B cell (primary cell): Measurements from ENCODE around the gene DSN1. TPM values are rescaled to one million over a fixed set of nuclear protein-coding genes. Genes with fewer than 3 reads are reported as not detected.

Experiments
- ATAC-seq: fragments of 200-7000 bp; cut with Tn5 transposase; one replicate; pipeline ENCODE4 v1.10.0; 2021; ENCODE audit warnings: low read depth, mild to moderate bottlenecking, moderate number of reproducible peaks, moderate library complexity
- CTCF ChIA-PET: fragments of 350-600 bp; sonication (Branson Sonifier 250); formaldehyde crosslinking; loops from one replicate; lab custom pipeline; 2021; ENCODE audit warnings: antibody characterized with exemption, inconsistent platforms; lab: Charles Lee
- POLR2A ChIA-PET: fragments of 350-600 bp; sonication (Branson Sonifier 250); formaldehyde crosslinking; loops from one replicate; lab custom pipeline; 2021; ENCODE audit warnings: antibody characterized with exemption; lab: Charles Lee
- DNase-seq: peaks from one replicate; pipeline ENCODE4 v3.0.0; 2013
- H2AFZ ChIP-seq: 2 replicates; pipeline ENCODE4 v1.6.1; 2012; ENCODE audit warnings: mild to moderate bottlenecking, low read depth, low read length; ENCODE audit not compliant: insufficient read depth, poor library complexity, severe bottlenecking
- H3K27ac ChIP-seq, 2 donors: 1 replicate in 1 of 2; 2 replicates in 1 of 2; pipeline ENCODE4 v1.5.1; 2012 to 2013; ENCODE audit warnings: low read length in 2 of 2, mild to moderate bottlenecking in 2 of 2, moderate library complexity in 1 of 2
- H3K27me3 ChIP-seq, 4 experiments: fragments of 200-600 bp in 1 of 4; sonication (generic) in 1 of 4; replicated peaks in 1 of 4; 1 replicate in 2 of 4; 2 replicates in 2 of 4; pipeline versions ENCODE4 v1.6.1 to v1.7.0; 2013 to 2016; ENCODE audit warnings: low read length in 3 of 4, mild to moderate bottlenecking in 2 of 4, mixed read lengths in 1 of 4, moderate library complexity in 1 of 4; ENCODE audit not compliant: insufficient read depth in 4 of 4, control insufficient read depth in 3 of 4; ENCODE audit errors: control extremely low read depth in 1 of 4
- H3K36me3 ChIP-seq, 2 experiments: replicated peaks in 1 of 2; 1 replicate in 1 of 2; 2 replicates in 1 of 2; pipeline versions ENCODE4 v1.6.1 to v1.7.1; 2013; ENCODE audit warnings: low read length in 1 of 2; ENCODE audit not compliant: insufficient read depth in 2 of 2, control insufficient read depth in 1 of 2; ENCODE audit errors: control extremely low read depth in 1 of 2, extremely low read depth in 1 of 2
- H3K4me1 ChIP-seq, 2 donors: fragments of 200-600 bp in 1 of 2; sonication (generic) in 1 of 2; 1 replicate in 1 of 2; 2 replicates in 1 of 2; pipeline versions ENCODE4 v1.5.1 to v1.6.1; 2013 to 2017; ENCODE audit warnings: low read length in 2 of 2; ENCODE audit not compliant: control insufficient read depth in 2 of 2, insufficient read depth in 2 of 2
- H3K4me2 ChIP-seq: replicated peaks from 2 replicates; pipeline ENCODE3; 2012; ENCODE audit warnings: mild to moderate bottlenecking, low read depth, low read length; ENCODE audit not compliant: poor library complexity, severe bottlenecking
- H3K4me3 ChIP-seq, 5 experiments: fragments of 200-600 bp in 1 of 5; sonication (generic) in 1 of 5; 1 replicate in 3 of 5; 2 replicates in 2 of 5; pipeline versions ENCODE4 v1.5.1 to v1.7.0; 2011 to 2016; ENCODE audit warnings: low read length in 4 of 5, mild to moderate bottlenecking in 4 of 5, low read depth in 2 of 5, control low read depth in 1 of 5, moderate library complexity in 1 of 5; ENCODE audit not compliant: insufficient read depth in 1 of 5; ENCODE audit errors: control extremely low read depth in 1 of 5, extremely low read depth in 1 of 5
- H3K79me2 ChIP-seq: fragments of 200-600 bp; sonication (generic); one replicate; pipeline ENCODE4 v1.6.0; 2016; ENCODE audit warnings: low read length; ENCODE audit not compliant: control insufficient read depth, insufficient read depth
- H3K9ac ChIP-seq: fragments of 200-600 bp; sonication (generic); 2 replicates; pipeline ENCODE4 v1.6.1; 2017; ENCODE audit warnings: mild to moderate bottlenecking, low read length, moderate library complexity
- H3K9me3 ChIP-seq, 3 donors: one replicate each; pipeline versions ENCODE4 v1.6.1 to v1.7.1; 2013; ENCODE audit warnings: low read length in 2 of 3; ENCODE audit not compliant: control insufficient read depth in 2 of 3, insufficient read depth in 1 of 3; ENCODE audit errors: control extremely low read depth in 1 of 3
- H4K20me1 ChIP-seq: 2 replicates; pipeline ENCODE4 v1.6.0; 2012; ENCODE audit warnings: mild to moderate bottlenecking, low read length; ENCODE audit not compliant: insufficient read depth, control insufficient read depth, poor library complexity, severe bottlenecking
- H3K27ac Mint-ChIP-seq: one replicate; pipeline ENCODE4 v1.8.0; 2021; ENCODE audit warnings: mixed read lengths
- H3K27me3 Mint-ChIP-seq: one replicate; pipeline ENCODE4 v1.8.0; 2021; ENCODE audit warnings: mixed read lengths
- H3K4me1 Mint-ChIP-seq: one replicate; pipeline ENCODE4 v1.8.0; 2021; ENCODE audit warnings: mixed read lengths
- H3K4me3 Mint-ChIP-seq: one replicate; pipeline ENCODE4 v1.8.0; 2021; ENCODE audit warnings: mixed read lengths
- H3K9me3 Mint-ChIP-seq: one replicate; pipeline ENCODE4 v1.8.0; 2022; ENCODE audit warnings: mixed read lengths; ENCODE audit not compliant: insufficient read depth
- CTCF ChIP-seq: fragments of 200-600 bp; IDR thresholded peaks from one replicate; pipeline ENCODE4 v1.8.0; 2022; ENCODE audit warnings: antibody characterized with exemption, mild to moderate bottlenecking
- EZH2 ChIP-seq: IDR thresholded peaks from 2 replicates; pipeline ENCODE4 v1.6.1; 2012; ENCODE audit warnings: borderline replicate concordance, low read depth, mild to moderate bottlenecking, moderate library complexity, low read length; ENCODE audit not compliant: insufficient read depth, poor library complexity, severe bottlenecking
- WGBS: methylation state at CpG from one replicate; pipeline ENCODE4 v1.1.5; 2013; ENCODE audit warnings: missing lambda C conversion rate; ENCODE audit not compliant: insufficient coverage; 5-methylcytosine and 5-hydroxymethylcytosine counted together
- intact Hi-C: fragments of 100-400 bp; cut with micrococcal nuclease; formaldehyde crosslinking; loops from one replicate; pipeline ENCODE4 v1.10.0; 2022
- polyA plus RNA-seq: library from polyadenylated mRNA; depleted of rRNA; stranded (reverse); fragments of >200 nt; gene quantifications from 2 replicates; pipeline ENCODE4 v1.2.3, GENCODE V29; 2012
- total RNA-seq, 2 donors: library from RNA; stranded (reverse); fragments of 120-200 nt in 1 of 2; gene quantifications; 1 replicate in 1 of 2; 2 replicates in 1 of 2; pipeline versions ENCODE4 v1.2.3 to v1.2.4, GENCODE V29; 2013 to 2022

Gene DSN1
- total and polyA plus RNA-seq, 2 donors (not counting 1 experiment from before 2014, with no cell fraction given), result 13.2 to 17.1 TPM

DNA sequence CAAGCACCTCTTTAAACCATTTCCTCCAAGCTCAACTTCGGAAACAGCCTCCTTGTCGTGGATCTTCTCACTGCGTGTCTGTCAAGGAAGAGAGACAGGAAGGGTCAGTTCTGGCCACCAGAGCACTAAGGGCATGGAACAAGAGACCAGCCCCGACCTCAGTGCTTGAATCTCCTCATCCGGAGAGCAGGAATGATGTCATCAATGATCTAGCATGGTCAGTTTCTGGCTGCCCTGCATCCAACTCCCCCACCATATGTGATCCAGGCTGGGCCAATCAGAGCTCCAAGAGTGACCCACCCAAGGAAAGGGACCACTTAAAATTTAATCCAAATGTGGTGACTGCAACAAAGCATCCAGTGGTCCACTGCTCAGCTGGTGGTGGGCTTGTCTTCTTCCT lies 23.3 kb upstream of the DSN1 start:
- no peak for ATAC-seq
- TF ChIP-seq EZH2, result no peak
- TF ChIP-seq CTCF, result no peak
- Histone ChIP-seq H3K36me3 (peaks cover 1 to 52% of the 10 kb centered on the region in 2 experiments), H3K27ac (no peak overlapping the region), H3K4me2 (no peak overlapping the region), H2AFZ (no peak overlapping the region), H3K4me3 (no peak overlapping the region), H4K20me1 (no peaks in the 10 kb centered on the region), H3K9me3 (no peaks in the 10 kb centered on the region), H3K9ac (no peak overlapping the region), H3K79me2 (peaks cover 5% of the 10 kb centered on the region), H3K4me1 (no peaks in the 10 kb centered on the region), H3K27me3 (no peaks in the 10 kb centered on the region)
- 98% methylated on average over 5 of the region's 5 CpGs for WGBS
- Mint-ChIP-seq H3K4me1 (peaks cover 5% of the 10 kb centered on the region), H3K9me3 (no peaks in the 10 kb centered on the region), H3K4me3 (no peak overlapping the region), H3K27ac (no peak overlapping the region), H3K27me3 (no peaks in the 10 kb centered on the region)
- intact Hi-C loops, result no loop called here
- no peak for DNase-seq
- POLR2A ChIA-PET, result no interaction called here
- CTCF ChIA-PET, result interaction anchor here (0.5 to 8.2 kb wide), 3 partner anchors 11 to 90 kb away, joined by 3 to 45 read pairs (median 4); no protein-coding TSS in a partner anchor

- Mint-ChIP-seq H3K9me3 (no peaks in the 10 kb centered on the region), H3K4me1 (peaks cover 6% of the 10 kb centered on the region), H3K4me3 (no peak overlapping the region), H3K27me3 (no peaks in the 10 kb centered on the region), H3K27ac (no peak overlapping the region)
- no peaks in the 10 kb centered on the region for H3K27me3 ChIP-seq
- ChIA-PET POLR2A (no interaction called here), CTCF (interaction anchor here (0.5 to 8.2 kb wide), 3 partner anchors 12 to 91 kb away, joined by 3 to 45 read pairs (median 4); no protein-coding TSS in a partner anchor)
- H3K27ac ChIP-seq, result no peak overlapping the region
- no peak for ATAC-seq
- H3K9me3 ChIP-seq, result no peaks in the 10 kb centered on the region
- no peak overlapping the region for H3K4me3 ChIP-seq
- no peak overlapping the region for H3K9ac ChIP-seq
- TF ChIP-seq EZH2 (no peak), CTCF (no peak)
- no peak overlapping the region for H2AFZ ChIP-seq
- H3K36me3 ChIP-seq, result peaks cover 1 to 45% of the 10 kb centered on the region in 2 experiments
- DNase-seq, result no peak
- H3K79me2 ChIP-seq, result peaks cover 11% of the 10 kb centered on the region
- intact Hi-C loops, result no loop called here
- no peaks in the 10 kb centered on the region for H4K20me1 ChIP-seq
- 94% methylated on average over 4 of the region's 5 CpGs for WGBS
- H3K4me1 ChIP-seq, result no peaks in the 10 kb centered on the region
- H3K4me2 ChIP-seq, result no peak overlapping the region
Measured at GRCh38 chr20:36796117-36796516, 22.6 kb upstream of the DSN1 start.
